IMR-90 (cell line): Measurements from ENCODE around the gene NACC1. TPM values are rescaled to one million over a fixed set of nuclear protein-coding genes. Genes with fewer than 3 reads are reported as not detected.

Source experiments
- ATAC-seq: fragments of 200-7000 bp; cut with Tn5 transposase; 2 replicates; pipeline ENCODE4 v1.9.1; 2020; ENCODE audit warnings: low read depth, mild to moderate bottlenecking, moderate library complexity
- BruUV-seq: library from RNA; stranded (reverse); fragments of 400-500 nt; replicated peaks from 2 replicates; lab custom pipeline; 2021; lab: Mats Ljungman, UMichigan
- CTCF ChIA-PET: fragments of 300-600 bp; formaldehyde crosslinking; extraction: SDS; loops from one replicate; lab custom pipeline; 2021; ENCODE audit warnings: antibody characterized with exemption; lab: Yijun Ruan, JAX
- POLR2A ChIA-PET: fragments of 300-600 bp; sonication (Branson Sonifier 250); formaldehyde crosslinking; loops from one replicate; lab custom pipeline; 2022; ENCODE audit warnings: antibody characterized with exemption; ENCODE audit not compliant: unreplicated experiment; lab: Charles Lee
- DNase-seq: peaks from one replicate; pipeline ENCODE4 v3.0.0; 2013
- H2AFZ ChIP-seq: replicated peaks from 2 replicates; pipeline ENCODE3; 2013; ENCODE audit warnings: low read length, mild to moderate bottlenecking; ENCODE audit not compliant: poor library complexity
- H2AK5ac ChIP-seq: 2 replicates; pipeline ENCODE4 v1.6.1; 2013; ENCODE audit warnings: low read depth, low read length, inconsistent platforms
- H2AK9ac ChIP-seq: replicated peaks from 2 replicates; pipeline ENCODE3; 2013; ENCODE audit warnings: mild to moderate bottlenecking, low read depth, low read length, moderate library complexity; ENCODE audit not compliant: poor library complexity
- H2BK120ac ChIP-seq: 2 replicates; pipeline ENCODE4 v1.6.1; 2013; ENCODE audit warnings: low read depth, low read length, inconsistent platforms
- H2BK15ac ChIP-seq: 3 replicates; pipeline ENCODE4 v1.6.1; 2013; ENCODE audit warnings: low read depth, low read length, inconsistent platforms
- H2BK20ac ChIP-seq: 2 replicates; pipeline ENCODE4 v1.6.1; 2013; ENCODE audit warnings: low read depth, mild to moderate bottlenecking, inconsistent platforms, low read length, moderate library complexity
- H2BK5ac ChIP-seq: 2 replicates; pipeline ENCODE4 v1.6.1; 2013; ENCODE audit warnings: mild to moderate bottlenecking, low read depth, low read length, inconsistent platforms; ENCODE audit not compliant: poor library complexity, severe bottlenecking
- H3K14ac ChIP-seq: replicated peaks from 2 replicates; pipeline ENCODE4 v1.6.1; 2013; ENCODE audit warnings: low read depth, low read length, inconsistent platforms
- H3K18ac ChIP-seq: 2 replicates; pipeline ENCODE4 v1.6.1; 2013; ENCODE audit warnings: low read depth, low read length, control low read depth
- H3K23ac ChIP-seq: 2 replicates; pipeline ENCODE4 v1.6.1; 2013; ENCODE audit warnings: low read depth, low read length, inconsistent platforms
- H3K27ac ChIP-seq: 2 replicates; pipeline ENCODE4 v1.5.1; 2013; ENCODE audit warnings: mild to moderate bottlenecking, control low read depth, low read length; ENCODE audit not compliant: insufficient read depth
- H3K27me3 ChIP-seq: 2 replicates; pipeline ENCODE4 v1.6.1; 2013; ENCODE audit warnings: low read length; ENCODE audit not compliant: control insufficient read depth, insufficient read depth
- H3K36me3 ChIP-seq: 2 replicates; pipeline ENCODE4 v1.6.1; 2013; ENCODE audit warnings: low read length, mixed read lengths; ENCODE audit not compliant: control insufficient read depth, insufficient read depth
- H3K4ac ChIP-seq: 2 replicates; pipeline ENCODE4 v1.6.1; 2013; ENCODE audit warnings: low read depth, low read length, inconsistent platforms
- H3K4me1 ChIP-seq: 2 replicates; pipeline ENCODE4 v1.6.1; 2013; ENCODE audit warnings: low read length, mixed read lengths; ENCODE audit not compliant: control insufficient read depth, insufficient read depth
- H3K4me2 ChIP-seq: 2 replicates; pipeline ENCODE4 v1.6.1; 2013; ENCODE audit warnings: low read depth, mild to moderate bottlenecking, control low read depth, low read length, moderate library complexity
- H3K4me3 ChIP-seq: 2 replicates; pipeline ENCODE4 v1.5.1; 2013; ENCODE audit warnings: low read depth, mild to moderate bottlenecking, control low read depth, low read length, moderate library complexity; ENCODE audit not compliant: insufficient read depth
- H3K56ac ChIP-seq: 2 replicates; pipeline ENCODE4 v1.6.1; 2013; ENCODE audit warnings: low read length, inconsistent platforms; ENCODE audit not compliant: insufficient read depth; ENCODE audit errors: extremely low read depth
- H3K79me1 ChIP-seq, 2 experiments: 2 replicates each; pipeline ENCODE4 v1.6.1; 2013; ENCODE audit warnings: low read length in 2 of 2, inconsistent platforms in 1 of 2, low read depth in 1 of 2
- H3K9ac ChIP-seq: 2 replicates; pipeline ENCODE4 v1.6.1; 2013; ENCODE audit warnings: low read depth, low read length, control low read depth
- H3K9me1 ChIP-seq: 2 replicates; pipeline ENCODE4 v1.6.1; 2013; ENCODE audit warnings: low read length, inconsistent platforms; ENCODE audit not compliant: insufficient read depth
- H3K9me3 ChIP-seq: 2 replicates; pipeline ENCODE4 v1.6.1; 2013; ENCODE audit warnings: low read length; ENCODE audit not compliant: control insufficient read depth, insufficient read depth
- H4K20me1 ChIP-seq: 2 replicates; pipeline ENCODE4 v1.6.1; 2013; ENCODE audit warnings: low read length, inconsistent platforms; ENCODE audit not compliant: insufficient read depth
- H4K5ac ChIP-seq: 2 replicates; pipeline ENCODE4 v1.6.1; 2013; ENCODE audit warnings: mild to moderate bottlenecking, low read depth, low read length, control low read depth
- H4K8ac ChIP-seq, 2 experiments: 2 replicates each; pipeline ENCODE4 v1.6.1; 2013; ENCODE audit warnings: low read depth in 2 of 2, low read length in 2 of 2, control low read depth in 1 of 2, inconsistent platforms in 1 of 2
- H4K91ac ChIP-seq: 2 replicates; pipeline ENCODE4 v1.6.1; 2013; ENCODE audit warnings: low read depth, low read length, inconsistent platforms; ENCODE audit not compliant: insufficient read depth
- CEBPB ChIP-seq: IDR thresholded peaks from 2 replicates; pipeline ENCODE4 v1.6.1; 2012; ENCODE audit warnings: low read depth, low read length, improper control_type of control experiment
- CTCF ChIP-seq: conservative IDR thresholded peaks from 2 replicates; pipeline ENCODE4 v1.5.1; 2012; ENCODE audit warnings: mild to moderate bottlenecking, low read depth, low read length, improper control_type of control experiment
- MAZ ChIP-seq: IDR thresholded peaks from 2 replicates; pipeline ENCODE4 v1.6.1; 2012; ENCODE audit warnings: low read depth, mild to moderate bottlenecking, low read length, improper control_type of control experiment, moderate library complexity, borderline replicate concordance
- RAD21 ChIP-seq: IDR thresholded peaks from 2 replicates; pipeline ENCODE4 v1.6.1; 2012; ENCODE audit warnings: low read length, improper control_type of control experiment
- SMC3 ChIP-seq: fragments of 150-350 bp; IDR thresholded peaks from 2 replicates; pipeline ENCODE4 v1.6.1; 2016; ENCODE audit warnings: low read depth, mild to moderate bottlenecking, antibody characterized with exemption, low read length, moderate library complexity
- WGBS, 2 experiments: methylation state at CpG; one replicate each; pipeline versions ENCODE4 v1.1.5 to v1.1.7; 2013; ENCODE audit warnings: missing lambda C conversion rate in 2 of 2; ENCODE audit not compliant: insufficient read length in 1 of 2; ENCODE audit errors: extremely low coverage in 2 of 2; 5-methylcytosine and 5-hydroxymethylcytosine counted together
- dilution Hi-C: fragments of 300-500 bp; cut with HindIII; formaldehyde crosslinking; loops from one replicate; pipeline ENCODE4 v1.14.3; 2018; ENCODE audit warnings: low sequenced_read_pairs; ENCODE audit not compliant: unreplicated experiment
- in situ Hi-C: fragments of 300-500 bp; cut with MboI; formaldehyde crosslinking; loops from 3 replicates; pipeline ENCODE4 v1.14.3; 2019; ENCODE audit warnings: low sequenced_read_pairs, inconsistent platforms, mixed read lengths
- intact Hi-C: fragments of 100-400 bp; cut with micrococcal nuclease; formaldehyde crosslinking; loops from 2 replicates; pipeline ENCODE4 v1.10.0; 2022
- polyA plus RNA-seq, 3 experiments: library from polyadenylated mRNA; depleted of rRNA; stranded (reverse); fragments of >200 nt; gene quantifications; 2 replicates each; pipeline ENCODE4 v1.2.3, GENCODE V29; 2012; ENCODE audit warnings: low replicate concordance in 1 of 3
- total RNA-seq: library from RNA; depleted of rRNA; stranded (reverse); fragments of >200 nt; gene quantifications from 2 replicates; pipeline ENCODE4 v1.2.3, GENCODE V29; 2012

NACC1 gene
- total and polyA plus RNA-seq, 2 of the 4 experiments (the other 2 are of a cell fraction) = 42.5 to 181 TPM

GRCh38 chr19:13104360-13104847 is 13.7 kb upstream of the NACC1 start:
- ChIA-PET POLR2A (no interaction called here), CTCF (interaction anchor here (0.9 kb wide), 1 partner anchor 10 kb away, joined by 3 read pairs; no protein-coding TSS in a partner anchor)
- Histone ChIP-seq H2BK5ac (no peak overlapping the region), H2BK20ac (no peak overlapping the region), H3K9ac (no peak overlapping the region), H3K79me1 (peaks cover 0 to 17% of the 10 kb centered on the region in 2 experiments; a peak in 1 of 4 replicates), H3K4me3 (no peak overlapping the region), H4K5ac (no peak overlapping the region), H3K4me1 (peaks cover 10% of the 10 kb centered on the region), H2AFZ (peak overlapping the region; percentile 70), H3K23ac (no peak overlapping the region), H4K91ac (no peak overlapping the region), H3K18ac (no peak overlapping the region), H3K14ac (no peak overlapping the region), H4K20me1 (no peaks in the 10 kb centered on the region; the same call in 1 of the 2 replicates), H3K27me3 (no peaks in the 10 kb centered on the region), H3K4me2 (no peak overlapping the region), H3K9me3 (no peaks in the 10 kb centered on the region), H4K8ac (no peak overlapping the region), H3K36me3 (peaks cover 20% of the 10 kb centered on the region), H2BK15ac (no peak overlapping the region), H3K4ac (no peak overlapping the region), H3K9me1 (0 out of 2 replicates have a peak, but pooled peaks cover 4% of the 10 kb centered on the region), H2AK9ac (no peak overlapping the region), H3K27ac (no peak overlapping the region), H3K56ac (no peak overlapping the region), H2AK5ac (no peak overlapping the region), H2BK120ac (no peak overlapping the region)
- in situ Hi-C loops (no loop called here), dilution Hi-C loops (no loop called here), intact Hi-C loops (no loop called here)
- WGBS, 2 experiments = 96% methylated on average over 8 of the region's 33 CpGs; no CpG with 5 or more reads in 1 of the 2 experiments
- peak; percentile 31 for ATAC-seq
- DNase-seq = no peak
- BruUV-seq = no TSS peak
- TF ChIP-seq SMC3 (peak; percentile 39), MAZ (peak; percentile 65), CEBPB (no peak), CTCF (peak; percentile 43), RAD21 (0 out of 2 replicates have a peak, but pooled peaks have one; percentile 28)
